GM18951 (cell line): ENCODE measurements around the gene MAPRE2.
"Not testable (repeated sequence)": the region's sequence is repeated elsewhere in the genome, so short reads cannot be mapped to it uniquely, and the experiment has no call there.

Experiments used
- POLR2A ChIP-seq: IDR thresholded peaks from 4 replicates; pipeline ENCODE4 v1.6.1; 2011; ENCODE audit warnings: mild to moderate bottlenecking; ENCODE audit not compliant: insufficient read length, insufficient read depth; ENCODE audit errors: extremely low read depth
- in situ Hi-C: fragments of 300-500 bp; cut with MboI; formaldehyde crosslinking; loops from one replicate; pipeline ENCODE4 v1.12.0; 2022; ENCODE audit warnings: low sequenced_read_pairs, mixed read lengths, inconsistent platforms; ENCODE audit not compliant: unreplicated experiment

Gene MAPRE2

DNA sequence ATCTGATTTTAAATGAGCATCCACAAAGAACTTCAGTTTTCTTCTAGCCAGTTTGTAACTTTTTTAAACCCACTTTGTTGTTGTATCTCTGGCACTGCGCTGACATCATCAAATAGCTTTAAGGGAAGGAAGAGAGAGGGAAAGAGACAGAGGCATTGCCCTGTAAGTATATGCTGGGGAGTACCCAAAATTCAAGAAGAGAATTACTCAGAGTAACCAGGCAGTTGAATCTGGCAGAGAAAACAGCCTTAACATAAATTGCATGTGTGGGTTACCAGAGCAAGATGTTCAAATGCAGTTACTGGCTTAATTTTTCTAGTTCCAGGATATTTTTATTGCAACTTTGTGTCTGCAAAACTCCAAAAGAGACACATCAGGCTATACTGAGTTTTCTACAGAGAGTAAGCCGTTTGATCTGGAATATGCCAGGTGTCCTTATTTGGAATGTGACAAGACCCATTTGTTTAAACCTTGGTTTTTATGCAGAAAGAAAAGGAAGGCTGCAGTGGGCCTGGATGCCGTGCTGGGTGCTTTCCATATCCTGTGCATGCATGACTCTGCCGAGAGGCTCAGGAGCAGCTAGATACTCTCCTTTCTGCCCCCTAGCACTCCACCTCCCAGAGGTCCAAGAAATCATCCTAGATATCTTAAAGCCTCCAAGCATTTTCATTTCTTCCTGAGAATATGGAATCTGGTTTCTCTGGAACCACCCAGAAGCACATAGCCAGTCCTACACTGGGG is 93.7 kb downstream of the MAPRE2 start:
- in situ Hi-C loops: no loop called here
- TF ChIP-seq POLR2A: no peak

DNA sequence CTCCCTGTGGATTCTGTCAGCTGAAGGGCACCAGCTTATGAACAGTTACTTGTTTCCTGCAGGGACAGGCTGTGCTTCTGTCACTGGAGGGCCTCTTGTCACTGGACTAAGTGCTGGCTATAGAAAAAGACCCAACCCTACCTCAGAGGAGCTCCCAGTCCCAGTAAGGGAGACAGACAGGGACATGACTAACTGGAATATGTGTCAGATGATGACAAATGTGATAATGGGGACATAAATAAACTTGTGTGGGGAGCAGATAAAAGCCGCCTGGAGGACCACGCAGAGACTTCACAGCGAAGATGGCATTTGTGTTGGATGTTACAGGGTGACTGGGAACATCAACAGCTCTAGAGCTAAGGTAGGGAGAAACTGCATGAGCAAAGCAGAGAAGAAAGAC is 95.0 kb downstream of the MAPRE2 start:
- in situ Hi-C loops: no loop called here
- TF ChIP-seq POLR2A: no peak

DNA sequence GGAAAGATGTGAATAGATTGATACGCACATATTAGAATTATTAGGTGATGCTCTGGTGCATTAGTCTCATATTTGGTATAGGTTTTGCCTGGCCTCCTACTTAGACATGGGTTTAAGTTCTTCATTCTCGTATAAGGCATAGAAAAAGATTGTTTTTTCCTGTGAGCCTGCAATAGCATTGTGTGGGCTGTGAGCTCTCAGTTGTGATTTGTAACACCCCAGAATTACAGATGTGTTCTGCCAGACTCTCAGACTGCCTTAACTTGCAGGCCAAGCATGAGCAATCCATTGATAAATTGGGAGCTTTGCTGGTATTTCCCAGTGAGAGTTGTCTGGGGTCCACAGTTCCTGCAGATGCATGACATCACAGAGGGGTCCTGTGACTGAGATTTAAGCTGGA is 95.7 kb downstream of the MAPRE2 start:
- TF ChIP-seq POLR2A: no peak
- in situ Hi-C loops: no loop called here

DNA sequence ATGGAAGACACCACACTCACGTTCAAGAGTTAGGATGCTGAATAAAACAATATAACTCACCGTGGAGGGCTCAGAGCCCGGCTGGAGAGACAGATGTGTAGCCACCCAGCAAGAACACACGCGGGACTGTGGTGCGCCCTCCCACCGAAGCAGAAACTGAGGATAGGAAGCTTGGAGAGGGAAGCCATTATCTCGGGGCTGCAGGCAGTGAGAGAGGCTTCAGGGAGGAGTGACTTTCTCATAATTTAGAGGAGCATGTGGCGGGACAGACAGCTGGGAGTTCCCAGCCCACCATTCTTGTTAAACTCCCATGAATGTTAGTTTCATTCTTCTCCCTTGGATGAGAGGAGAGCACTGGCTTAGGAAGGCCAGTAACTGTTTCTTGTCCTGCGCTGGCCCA is 96.4 kb downstream of the MAPRE2 start:
- no peak for TF ChIP-seq POLR2A
- in situ Hi-C loops: no loop called here

DNA sequence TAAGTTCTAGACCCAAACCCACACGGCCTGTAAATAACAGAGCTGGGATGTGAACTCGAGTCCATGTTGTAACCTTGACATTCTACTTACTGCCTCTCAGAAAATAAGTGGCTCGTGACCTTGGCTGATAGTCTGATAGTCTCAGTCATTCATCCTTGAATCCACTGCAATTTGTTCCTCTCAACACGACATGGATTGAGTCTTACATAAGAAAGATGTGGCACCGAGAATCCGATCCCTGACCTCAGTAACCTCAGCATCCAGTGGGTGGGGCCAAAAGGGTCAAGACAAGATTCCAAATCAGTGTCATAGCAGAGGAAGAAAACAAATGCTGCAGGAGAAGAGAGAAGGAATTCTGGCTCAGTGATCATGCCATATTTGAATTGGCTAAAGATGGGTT is 97.6 kb downstream of the MAPRE2 start:
- in situ Hi-C loops: no loop called here
- no peak for TF ChIP-seq POLR2A

DNA sequence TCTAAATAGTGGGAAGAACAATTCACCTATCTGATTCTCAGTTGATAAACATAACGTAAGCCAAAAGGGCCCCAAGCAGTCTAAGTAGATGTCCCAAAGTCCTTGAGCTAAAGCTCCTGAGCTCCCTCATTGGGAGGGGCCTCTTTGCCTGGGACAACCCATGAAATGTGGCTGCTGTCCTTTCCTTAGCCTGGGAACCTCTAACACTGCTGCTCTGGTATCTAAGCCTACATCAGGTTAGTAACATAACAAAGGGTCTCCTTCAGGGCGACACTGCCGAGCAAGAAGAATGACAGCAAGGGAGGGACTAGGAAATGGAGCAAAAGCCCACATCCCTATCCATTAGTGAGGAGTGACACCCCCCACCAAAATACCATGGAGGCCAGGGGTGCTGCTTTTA is 98.3 kb downstream of the MAPRE2 start:
- no peak for TF ChIP-seq POLR2A
- in situ Hi-C loops: no loop called here

DNA sequence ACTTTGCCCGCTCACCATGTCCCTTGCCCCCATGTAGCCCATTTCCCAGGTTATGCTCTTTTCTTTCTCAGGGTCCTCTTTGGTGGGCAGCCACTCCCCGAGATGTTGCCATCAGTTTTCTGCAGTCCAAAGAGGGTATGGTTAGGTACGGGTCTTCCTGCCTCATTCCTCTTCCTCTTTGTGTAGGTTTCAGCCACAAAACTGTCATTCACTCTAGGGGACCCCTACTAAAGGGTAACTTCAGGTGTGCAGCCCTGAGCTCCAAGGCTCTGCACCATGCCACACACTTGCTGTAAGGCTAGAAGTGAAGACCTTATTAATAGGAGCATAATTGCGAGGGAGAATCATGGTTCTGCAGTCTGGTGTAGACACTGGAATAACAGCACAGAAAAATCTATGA is 99.9 kb downstream of the MAPRE2 start:
- in situ Hi-C loops: loop anchor here (10.0 kb wide), 1 partner anchor 136 kb away; no protein-coding TSS in a partner anchor
- no peak for TF ChIP-seq POLR2A

DNA sequence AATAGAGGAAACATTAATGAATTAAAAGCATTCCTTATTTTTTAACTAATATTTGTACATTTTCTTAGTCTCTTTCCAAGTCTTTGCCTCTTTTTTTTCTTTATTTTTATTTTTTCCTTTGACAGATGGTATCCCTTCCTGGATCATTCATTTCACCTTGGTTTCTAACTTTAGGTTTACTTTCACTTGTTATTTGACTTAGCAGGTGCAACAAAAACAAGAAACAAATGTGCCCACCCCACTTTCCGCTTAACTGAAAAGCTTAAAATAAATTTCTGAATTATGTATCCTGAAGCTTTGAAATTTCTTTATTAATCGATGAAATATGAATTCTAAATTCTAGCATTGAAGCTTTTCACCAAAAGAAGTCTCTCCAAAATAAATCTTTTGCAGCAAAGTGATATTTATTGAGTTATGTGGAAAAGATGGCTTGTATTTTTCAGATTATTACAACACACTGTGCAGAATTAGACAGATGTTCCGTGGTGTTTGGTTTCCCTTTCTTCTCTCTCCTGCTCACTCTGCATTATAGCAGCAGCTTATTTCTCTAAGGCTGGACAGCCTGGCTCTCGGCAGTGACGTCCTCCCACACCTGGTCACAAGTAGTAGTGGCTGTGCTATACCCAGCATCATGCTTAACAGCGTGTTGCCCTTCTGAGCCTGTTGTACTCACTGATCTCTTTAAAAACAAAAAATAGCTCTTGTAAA is 100.5 kb downstream of the MAPRE2 start:
- no peak for TF ChIP-seq POLR2A
- in situ Hi-C loops: loop anchor here (10.0 kb wide), 1 partner anchor 137 kb away; no protein-coding TSS in a partner anchor

DNA sequence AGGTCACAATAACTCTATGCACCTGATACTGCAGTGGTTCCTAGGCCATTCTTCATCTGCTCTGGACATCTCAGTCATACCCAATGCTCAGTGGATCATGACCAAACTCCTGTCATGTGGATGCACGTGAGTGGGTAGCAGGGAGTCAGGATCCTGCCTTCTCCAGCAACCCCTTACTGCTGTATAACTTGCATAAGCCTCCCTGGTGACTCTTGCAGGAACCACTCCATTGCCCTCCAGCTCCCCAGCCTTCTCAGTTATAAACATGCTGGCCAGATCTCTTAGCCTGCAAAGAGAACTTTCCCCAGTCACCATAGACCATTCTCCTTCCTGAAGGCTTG is 101.0 kb downstream of the MAPRE2 start:
- no peak for TF ChIP-seq POLR2A
- in situ Hi-C loops: loop anchor here (10.0 kb wide), 1 partner anchor 137 kb away; no protein-coding TSS in a partner anchor

DNA sequence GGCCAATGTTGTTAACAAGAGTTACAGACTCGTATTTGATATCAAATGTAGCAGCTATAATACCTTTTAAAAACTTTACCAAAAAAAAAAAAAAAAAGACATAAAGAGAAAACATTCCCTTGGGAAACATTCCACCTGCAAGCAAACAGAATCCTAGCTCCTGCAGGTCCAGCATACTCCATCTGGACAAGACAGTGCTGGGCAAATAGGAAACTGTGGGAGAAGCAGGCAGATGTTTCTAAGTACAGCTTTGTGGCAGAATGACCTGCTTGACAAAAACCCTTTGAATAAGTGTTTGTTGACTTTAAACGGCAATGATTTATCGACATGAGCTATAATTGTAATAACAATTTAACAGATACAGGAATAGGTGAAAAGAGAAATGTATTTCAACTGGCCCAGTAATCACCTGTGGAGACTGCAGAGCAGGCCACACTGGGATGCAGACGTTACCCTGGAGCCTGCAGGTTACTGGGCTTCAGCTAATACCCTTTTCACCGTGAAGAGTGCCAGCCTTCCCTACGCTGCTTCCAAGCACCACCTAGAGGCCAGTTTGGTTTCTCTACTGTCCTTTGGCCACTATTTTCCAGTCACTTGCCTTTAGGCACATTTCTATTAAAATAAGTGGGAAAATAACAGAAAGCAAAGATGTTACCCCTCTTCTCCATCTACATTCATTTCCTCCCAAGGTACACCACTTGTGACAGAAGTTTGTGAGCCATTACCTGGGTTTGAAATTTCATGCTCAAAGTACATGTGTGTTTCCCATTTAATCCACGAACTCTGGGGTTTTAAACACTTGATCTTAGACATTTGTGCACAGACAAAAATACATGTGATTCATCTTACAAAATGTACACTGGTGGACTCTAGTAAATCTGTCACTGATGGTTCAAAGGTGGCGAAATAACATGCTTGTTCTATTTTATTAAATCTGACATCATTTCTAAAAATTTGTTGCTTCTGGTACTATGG is 102.7 kb downstream of the MAPRE2 start:
- in situ Hi-C loops: loop anchor here (10.0 kb wide), 1 partner anchor 139 kb away; no protein-coding TSS in a partner anchor
- no peak for TF ChIP-seq POLR2A

DNA sequence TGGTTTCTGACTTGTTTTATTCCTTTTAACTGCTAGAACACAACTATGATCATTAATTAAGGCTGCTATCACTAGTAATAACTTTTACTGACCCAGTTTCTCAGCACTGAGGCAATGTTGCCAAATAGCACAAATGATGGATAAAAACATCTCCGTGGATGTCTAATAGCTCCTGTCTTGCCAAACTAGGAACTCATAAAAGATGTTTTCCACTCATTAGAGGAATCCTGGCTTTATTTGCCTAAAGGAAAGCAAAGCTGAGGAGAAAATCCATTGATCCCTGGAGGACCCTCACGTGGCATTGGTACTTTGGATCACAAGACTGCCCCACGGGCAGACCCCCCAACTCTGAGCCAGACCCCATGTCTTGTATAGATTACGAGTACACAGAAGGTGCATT is 103.5 kb downstream of the MAPRE2 start:
- no peak for TF ChIP-seq POLR2A
- in situ Hi-C loops: loop anchor here (10.0 kb wide), 1 partner anchor 140 kb away; no protein-coding TSS in a partner anchor

DNA sequence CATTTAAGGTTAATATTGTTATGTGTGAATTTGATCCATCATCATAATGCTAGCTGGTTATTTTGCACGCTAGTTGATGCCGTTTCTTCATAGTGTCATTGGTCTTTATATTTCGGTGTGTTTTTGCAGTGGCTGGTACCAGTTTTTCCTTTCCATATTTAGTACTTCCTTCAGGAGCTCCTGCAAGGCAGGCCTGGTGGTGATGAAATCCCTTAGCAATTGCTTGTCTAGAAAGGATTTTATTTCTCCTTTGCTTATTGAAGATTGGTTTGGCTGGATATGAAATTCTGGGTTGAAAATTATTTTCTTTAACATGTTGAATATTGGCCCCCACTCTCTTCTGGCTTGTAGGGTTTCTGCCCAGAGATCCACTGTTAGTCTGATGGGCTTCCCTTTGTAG is 109.0 kb downstream of the MAPRE2 start:
- in situ Hi-C loops: not testable (repeated sequence)

DNA sequence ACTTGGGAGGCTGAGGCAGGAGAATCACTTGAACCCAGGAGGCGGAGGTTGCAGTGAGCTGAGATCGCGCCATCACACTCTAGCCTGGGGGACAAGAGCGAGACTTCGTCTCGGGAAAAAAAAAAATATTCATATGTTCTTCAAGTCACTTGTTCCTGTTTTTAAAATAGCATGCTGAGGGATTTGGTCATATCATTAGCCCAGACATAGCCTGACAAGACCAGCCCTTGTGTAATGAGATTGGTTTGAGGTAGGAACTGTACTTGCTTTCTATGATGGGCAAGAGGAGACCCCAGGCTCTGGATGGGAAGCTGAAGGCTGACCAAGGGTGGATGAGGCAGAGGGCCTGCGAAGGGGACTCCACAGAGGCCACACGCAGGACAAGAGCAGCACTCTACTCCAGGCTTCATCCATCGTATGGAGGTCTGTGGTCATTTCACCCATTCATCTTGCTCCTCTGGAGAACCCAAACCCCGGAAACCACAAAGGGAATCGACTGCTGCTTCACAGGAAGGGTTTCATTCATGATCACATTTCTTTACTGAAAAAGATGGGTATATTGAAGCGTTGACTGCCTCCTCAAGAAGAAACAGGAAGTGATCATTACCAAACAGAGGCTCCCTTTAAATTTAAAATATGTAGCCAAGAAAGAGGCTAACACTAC is 112.5 kb downstream of the MAPRE2 start:
- in situ Hi-C loops: no loop called here
- TF ChIP-seq POLR2A: no peak
